GM18511 (cell line): Measurements from ENCODE around the gene MAGEA2.
"Not testable (repeated sequence)": the region's sequence is repeated elsewhere in the genome, so short reads cannot be mapped to it uniquely, and the experiment has no call there.

Source experiments
- ATAC-seq: cut with Tn5 transposase; IDR thresholded peaks from one replicate; pipeline ENCODE4 v1.9.1; 2021; ENCODE audit warnings: mild to moderate bottlenecking, moderate library complexity; ENCODE audit not compliant: unreplicated experiment

The MAGEA2 gene

DNA sequence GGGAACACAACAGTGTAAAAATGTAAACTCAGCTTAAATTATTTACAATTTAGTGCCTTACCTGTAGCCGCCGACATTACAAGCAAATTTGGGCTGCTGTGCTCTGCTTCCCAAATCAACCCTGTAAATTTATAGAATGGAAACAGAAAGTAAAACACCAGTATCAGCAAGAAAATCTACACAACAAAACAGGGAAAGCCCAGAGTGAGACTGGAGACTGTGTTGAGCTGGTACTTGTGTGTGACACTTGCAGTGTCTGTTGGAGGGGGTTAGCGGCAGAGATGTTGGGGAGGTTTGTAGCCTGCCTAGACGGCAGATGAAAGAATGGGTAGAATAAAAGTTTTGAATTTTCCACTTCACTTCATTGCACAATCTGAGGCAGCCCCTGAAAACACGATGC lies 40.4 kb downstream of the MAGEA2 start:
- ATAC-seq, result not testable (repeated sequence)

DNA sequence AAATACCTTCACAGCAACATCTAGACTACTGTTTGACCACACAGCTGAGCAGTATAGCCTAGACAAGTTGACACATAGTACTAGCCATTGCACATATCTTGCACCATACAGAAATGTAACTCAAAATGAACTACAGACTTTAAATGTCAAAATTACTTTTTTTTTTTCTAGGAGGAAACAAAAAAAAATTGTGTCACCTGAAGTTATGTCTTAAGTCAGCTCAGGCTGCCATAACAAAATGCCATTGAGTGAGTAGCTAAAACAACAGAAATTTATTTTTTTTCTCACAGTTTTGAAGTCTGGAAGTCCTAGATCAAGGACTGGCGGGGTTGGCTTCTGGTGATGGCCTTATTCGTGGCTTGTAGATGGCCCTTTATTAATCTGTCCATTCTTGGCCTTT lies 44.5 kb downstream of the MAGEA2 start, which contains the start of gene CSAG2:
Gene CSAG2 (minus strand): TSS at position 101 of the 400 bp plus-strand sequence. CDS start 161 bp downstream, outside the sequence.
- ATAC-seq, result not testable (repeated sequence)

DNA sequence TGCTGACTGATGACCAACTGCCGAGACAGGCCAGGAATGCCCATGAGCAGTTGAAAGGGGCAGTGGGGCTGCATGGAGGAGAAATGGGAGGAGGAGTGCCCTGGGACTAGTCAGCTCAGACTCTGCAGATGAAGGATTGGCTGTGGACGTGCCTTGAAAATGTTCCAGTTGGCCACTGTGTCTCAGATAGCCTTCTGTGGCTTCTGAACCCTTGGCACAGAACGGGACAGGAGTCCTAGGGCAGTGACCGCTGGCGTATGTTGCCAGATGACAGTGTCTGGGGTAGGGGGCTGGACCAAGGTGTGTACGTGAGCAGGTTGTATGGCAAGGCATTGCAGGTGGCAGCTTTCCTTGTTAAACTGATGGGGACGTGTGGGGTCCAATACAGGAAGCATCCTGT lies 47.1 kb downstream of the MAGEA2 start:
- not testable (repeated sequence) for ATAC-seq

DNA sequence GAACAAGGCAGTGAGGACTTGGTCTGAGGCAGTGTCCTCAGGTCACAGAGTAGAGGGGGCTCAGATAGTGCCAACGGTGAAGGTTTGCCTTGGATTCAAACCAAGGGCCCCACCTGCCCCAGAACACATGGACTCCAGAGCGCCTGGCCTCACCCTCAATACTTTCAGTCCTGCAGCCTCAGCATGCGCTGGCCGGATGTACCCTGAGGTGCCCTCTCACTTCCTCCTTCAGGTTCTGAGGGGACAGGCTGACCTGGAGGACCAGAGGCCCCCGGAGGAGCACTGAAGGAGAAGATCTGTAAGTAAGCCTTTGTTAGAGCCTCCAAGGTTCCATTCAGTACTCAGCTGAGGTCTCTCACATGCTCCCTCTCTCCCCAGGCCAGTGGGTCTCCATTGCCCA lies 53.3 kb downstream of the MAGEA2 start:
- not testable (repeated sequence) for ATAC-seq
